GM20431 (cell line): ENCODE measurements around the gene USP20.

ENCODE experiments used
- in situ Hi-C: fragments of 300-500 bp; cut with MseI, MboI; formaldehyde crosslinking; loops from one replicate; pipeline ENCODE4 v1.15.0; 2020; ENCODE audit warnings: low sequenced_read_pairs; ENCODE audit not compliant: unreplicated experiment

USP20 gene

GRCh38 chr9:129851821-129852220 is 16.6 kb downstream of the USP20 start:
- in situ Hi-C loops = loop anchor here (25.0 kb wide), 1 partner anchor 385 kb away; no protein-coding TSS in a partner anchor

- in situ Hi-C loops = loop anchor here (25.0 kb wide), 1 partner anchor 385 kb away; no protein-coding TSS in a partner anchor
Observed at GRCh38 chr9:129852579-129852978, 17.3 kb downstream of the USP20 start.

GRCh38 chr9:129853614-129854013 is 18.4 kb downstream of the USP20 start:
- in situ Hi-C loops = loop anchor here (25.0 kb wide), 1 partner anchor 384 kb away; no protein-coding TSS in a partner anchor

GRCh38 chr9:129854588-129855110 is 19.4 kb downstream of the USP20 start:
- in situ Hi-C loops = loop anchor here (25.0 kb wide), 1 partner anchor 383 kb away; no protein-coding TSS in a partner anchor

GRCh38 chr9:129857207-129857606 is 21.9 kb downstream of the USP20 start:
- in situ Hi-C loops = loop anchor here (25.0 kb wide), 1 partner anchor 380 kb away; no protein-coding TSS in a partner anchor

GRCh38 chr9:129858167-129858962 is 23.1 kb downstream of the USP20 start:
- in situ Hi-C loops = loop anchor here (25.0 kb wide), 1 partner anchor 379 kb away; no protein-coding TSS in a partner anchor

GRCh38 chr9:129860653-129861446 is 25.6 kb downstream of the USP20 start:
- in situ Hi-C loops = loop anchor here (25.0 kb wide), 1 partner anchor 376 kb away; no protein-coding TSS in a partner anchor

- in situ Hi-C loops = loop anchor here (25.0 kb wide), 1 partner anchor 376 kb away; no protein-coding TSS in a partner anchor
Observed at GRCh38 chr9:129861447-129861827, 26.2 kb downstream of the USP20 start.

- in situ Hi-C loops = loop anchor here (25.0 kb wide), 1 partner anchor 374 kb away; no protein-coding TSS in a partner anchor
Observed at GRCh38 chr9:129863059-129863690, 27.9 kb downstream of the USP20 start.

GRCh38 chr9:129864991-129865647 is 29.9 kb downstream of the USP20 start:
- in situ Hi-C loops = loop anchor here (25.0 kb wide), 1 partner anchor 372 kb away; no protein-coding TSS in a partner anchor

GRCh38 chr9:129865668-129866320 is 30.5 kb downstream of the USP20 start:
- in situ Hi-C loops = loop anchor here (25.0 kb wide), 1 partner anchor 372 kb away; no protein-coding TSS in a partner anchor

- in situ Hi-C loops = loop anchor here (25.0 kb wide), 1 partner anchor 371 kb away; no protein-coding TSS in a partner anchor
Observed at GRCh38 chr9:129866394-129867135, 31.3 kb downstream of the USP20 start.

GRCh38 chr9:129867136-129868022 is 32.1 kb downstream of the USP20 start:
- in situ Hi-C loops = loop anchor here (25.0 kb wide), 1 partner anchor 370 kb away; no protein-coding TSS in a partner anchor

- in situ Hi-C loops = loop anchor here (25.0 kb wide), 1 partner anchor 369 kb away; no protein-coding TSS in a partner anchor
Observed at GRCh38 chr9:129868023-129868871, 33.0 kb downstream of the USP20 start.

- in situ Hi-C loops = loop anchor here (25.0 kb wide), 1 partner anchor 368 kb away; no protein-coding TSS in a partner anchor
Observed at GRCh38 chr9:129868872-129869486, 33.7 kb downstream of the USP20 start.
